Endothelial cell of umbilical vein (primary cell): ENCODE measurements around the gene BAMBI.

Source experiments
- CTCF ChIP-seq, 2 donors: IDR thresholded peaks; 1 replicate in 1 of 2; 2 replicates in 1 of 2; pipeline ENCODE4 v1.5.1; 2011; ENCODE audit warnings: low read length in 2 of 2, mild to moderate bottlenecking in 2 of 2, moderate library complexity in 2 of 2, control low read depth in 1 of 2, inconsistent platforms in 1 of 2, low read depth in 1 of 2; ENCODE audit not compliant: insufficient read depth in 1 of 2; ENCODE audit errors: extremely low read depth in 1 of 2
- EZH2 ChIP-seq: IDR thresholded peaks from 2 replicates; pipeline ENCODE4 v1.6.1; 2012; ENCODE audit warnings: borderline replicate concordance, low read depth, mild to moderate bottlenecking, moderate library complexity, low read length, inconsistent platforms; ENCODE audit not compliant: severe bottlenecking
- GATA2 ChIP-seq: IDR thresholded peaks from 2 replicates; pipeline ENCODE4 v1.7.0; 2011; ENCODE audit warnings: low read depth, mild to moderate bottlenecking, moderate library complexity, mixed read lengths, low read length; ENCODE audit not compliant: insufficient read length, insufficient read depth
- MYC ChIP-seq: IDR thresholded peaks from one replicate; pipeline ENCODE4 v1.6.1; 2011; ENCODE audit warnings: mild to moderate bottlenecking, low read depth, low read length
- POLR2A ChIP-seq: IDR thresholded peaks from 2 replicates; pipeline ENCODE4 v1.6.1; 2012; ENCODE audit warnings: low read depth, mild to moderate bottlenecking, control low read depth, low read length
- POLR2AphosphoS5 ChIP-seq: IDR thresholded peaks from 2 replicates; pipeline ENCODE4 v1.6.1; 2012; ENCODE audit warnings: low read depth, mild to moderate bottlenecking, control low read depth, low read length, moderate library complexity; ENCODE audit not compliant: insufficient read depth

DNA sequence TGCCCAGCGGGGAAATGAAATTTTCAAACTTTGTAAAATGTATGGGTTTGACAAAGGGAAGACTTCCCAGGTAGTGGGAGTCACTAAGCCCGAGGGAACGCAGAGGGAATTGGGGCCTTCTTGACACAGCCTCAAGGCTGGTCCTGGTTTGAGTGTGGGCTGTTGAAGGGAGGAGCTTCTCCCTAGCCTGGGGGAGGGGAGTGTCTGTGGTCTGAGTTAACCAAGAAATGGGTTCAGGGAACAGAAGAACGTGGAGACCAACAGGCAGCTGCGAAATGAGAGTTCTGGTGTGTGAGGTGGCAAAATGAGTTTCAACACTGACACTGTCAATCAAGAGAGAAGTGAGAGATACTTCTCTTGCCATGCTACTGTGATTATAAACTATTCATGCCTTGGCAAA, 32.7 kb upstream of the BAMBI start:
- no peak for TF ChIP-seq CTCF (IDR thresholded peaks at IDR 0.05; ENCODE audit: extremely low read depth in 1 of 2, insufficient read depth in 1 of 2, low read depth in 1 of 2, low read length in 2 of 2)
- no peak for TF ChIP-seq GATA2
- TF ChIP-seq EZH2, result no peak
- no peak for TF ChIP-seq MYC
- no peak for TF ChIP-seq POLR2A
- no peak for TF ChIP-seq POLR2AphosphoS5
